Large intestine (tissue), 3 donors: ENCODE results near the gene NUB1. TPM values are rescaled to one million over a fixed set of nuclear protein-coding genes. Genes with fewer than 3 reads are reported as not detected.

Experiments used
- DNase-seq, 2 donors: peaks; one replicate each; pipeline versions ENCODE4 v3.0.0 to v3.0.0-alpha.2; 2013
- H3K27ac ChIP-seq: one replicate; pipeline ENCODE4 v1.5.1; 2013; ENCODE audit warnings: low read length
- H3K27me3 ChIP-seq: 2 replicates; pipeline ENCODE4 v1.6.1; 2013; ENCODE audit warnings: low read length; ENCODE audit not compliant: control insufficient read depth, insufficient read depth
- H3K36me3 ChIP-seq: 2 replicates; pipeline ENCODE4 v1.6.1; 2013; ENCODE audit warnings: low read length; ENCODE audit not compliant: control insufficient read depth, insufficient read depth
- H3K4me1 ChIP-seq: one replicate; pipeline ENCODE4 v1.6.1; 2013; ENCODE audit warnings: low read length; ENCODE audit not compliant: control insufficient read depth, insufficient read depth
- H3K4me3 ChIP-seq: one replicate; pipeline ENCODE4 v1.5.1; 2013; ENCODE audit warnings: low read length
- H3K9me3 ChIP-seq: one replicate; pipeline ENCODE4 v1.6.1; 2013; ENCODE audit warnings: mild to moderate bottlenecking, low read depth, low read length, moderate library complexity; ENCODE audit not compliant: control insufficient read depth
- WGBS: methylation state at CpG from one replicate; pipeline ENCODE4 v1.1.5; 2013; ENCODE audit warnings: low lambda C conversion rate; ENCODE audit not compliant: insufficient coverage; 5-methylcytosine and 5-hydroxymethylcytosine counted together
- polyA plus RNA-seq: library from polyadenylated mRNA; unstranded; fragments of 120-200 nt; gene quantifications from one replicate; pipeline ENCODE4 v1.2.1, GENCODE V29; 2013

NUB1 gene
- polyA plus RNA-seq, 1 donor = 52.5 TPM

DNA sequence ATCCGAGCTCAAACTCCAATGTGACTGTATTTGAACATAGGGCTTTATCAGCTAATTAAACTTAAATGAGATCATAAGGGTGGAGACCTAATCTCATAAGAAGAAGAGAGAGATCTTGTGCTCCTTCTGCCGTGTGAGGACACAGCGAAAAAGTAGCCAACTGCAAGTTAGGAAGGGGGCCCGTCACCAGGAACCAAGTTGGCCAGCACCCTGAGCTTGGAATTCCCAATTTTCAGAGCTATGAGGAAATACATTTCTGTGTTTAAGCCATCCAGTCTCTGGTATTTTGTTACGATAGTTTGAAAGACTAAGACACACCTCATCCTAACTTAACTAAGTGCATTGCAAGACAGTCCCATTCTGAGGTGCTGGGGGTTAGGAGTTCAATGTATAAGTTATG, 82.3 kb downstream of the NUB1 start:
- Histone ChIP-seq H3K27me3 (peaks cover 9% of the 10 kb centered on the region), H3K4me3 (no peak overlapping the region), H3K36me3 (no peaks in the 10 kb centered on the region), H3K9me3 (no peaks in the 10 kb centered on the region), H3K4me1 (no peaks in the 10 kb centered on the region), H3K27ac (no peak overlapping the region)
- no CpG with 5 or more reads among the region's 5 CpGs for WGBS
- no peak for DNase-seq

DNA sequence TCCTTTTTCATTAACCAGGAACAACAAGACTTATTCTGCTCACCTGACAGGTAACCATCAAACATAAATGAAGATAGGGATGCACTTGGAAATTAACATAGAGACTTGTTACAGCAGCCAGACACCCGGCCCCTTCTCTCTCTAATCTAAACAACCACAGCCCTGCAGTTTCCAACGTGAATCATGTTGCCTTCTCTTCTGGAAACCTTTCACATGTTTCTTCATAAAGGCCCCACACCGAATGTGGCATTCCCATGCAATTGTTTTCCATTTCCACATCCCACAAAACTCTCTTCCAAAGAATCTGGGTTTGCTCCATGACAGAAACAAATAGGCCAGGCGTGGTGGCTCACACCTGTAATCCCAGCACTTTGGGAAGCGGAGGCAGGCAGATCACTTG, 83.2 kb downstream of the NUB1 start:
- H3K36me3 ChIP-seq = no peaks in the 10 kb centered on the region
- H3K27ac ChIP-seq = no peak overlapping the region
- no peaks in the 10 kb centered on the region for H3K4me1 ChIP-seq
- H3K27me3 ChIP-seq = peaks cover 9% of the 10 kb centered on the region
- H3K9me3 ChIP-seq = no peaks in the 10 kb centered on the region
- no CpG with 5 or more reads among the region's 5 CpGs for WGBS
- DNase-seq = no peak
- no peak overlapping the region for H3K4me3 ChIP-seq

DNA sequence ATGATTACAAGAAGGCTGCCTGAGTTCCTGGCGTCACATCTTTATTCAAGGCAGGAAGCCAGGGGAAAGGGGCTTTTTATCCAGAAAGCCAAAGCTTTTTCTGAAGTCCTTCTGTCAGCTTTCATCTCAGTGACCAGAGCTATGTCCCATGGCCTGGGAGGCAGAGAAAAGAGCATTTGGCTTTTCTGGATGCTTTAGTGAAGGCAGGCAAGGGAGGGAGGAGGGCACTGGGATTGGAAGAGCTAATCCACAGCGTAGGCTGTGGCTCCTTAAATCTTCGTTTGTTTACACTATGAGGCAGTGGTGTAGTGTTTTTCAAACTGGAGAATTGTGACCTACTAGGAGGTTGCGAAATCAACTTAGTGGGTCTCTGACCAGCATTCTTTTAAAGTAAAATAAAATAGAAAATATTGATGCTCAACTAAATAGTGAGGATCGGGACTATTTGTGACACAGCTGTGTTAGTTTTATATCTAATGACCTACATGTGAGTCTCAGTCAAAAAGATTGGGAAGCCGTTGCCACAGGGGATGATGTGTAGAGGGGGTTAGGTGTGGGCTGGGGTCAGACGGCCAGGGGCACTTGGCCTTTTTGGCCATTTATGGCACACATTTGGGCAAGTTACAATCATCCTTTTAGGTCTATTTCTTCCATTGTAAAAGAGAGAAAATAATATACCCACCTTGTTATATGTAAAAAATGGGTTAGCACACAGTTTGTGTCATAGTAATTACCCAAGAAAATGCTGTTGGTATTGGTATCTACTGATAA, 84.2 kb downstream of the NUB1 start:
- no peaks in the 10 kb centered on the region for H3K9me3 ChIP-seq
- peaks cover 7% of the 10 kb centered on the region for H3K27me3 ChIP-seq
- no peaks in the 10 kb centered on the region for H3K36me3 ChIP-seq
- 86% methylated on average over 2 of the region's 7 CpGs for WGBS
- H3K27ac ChIP-seq = no peak overlapping the region
- DNase-seq = no peak
- no peak overlapping the region for H3K4me3 ChIP-seq
- no peaks in the 10 kb centered on the region for H3K4me1 ChIP-seq

DNA sequence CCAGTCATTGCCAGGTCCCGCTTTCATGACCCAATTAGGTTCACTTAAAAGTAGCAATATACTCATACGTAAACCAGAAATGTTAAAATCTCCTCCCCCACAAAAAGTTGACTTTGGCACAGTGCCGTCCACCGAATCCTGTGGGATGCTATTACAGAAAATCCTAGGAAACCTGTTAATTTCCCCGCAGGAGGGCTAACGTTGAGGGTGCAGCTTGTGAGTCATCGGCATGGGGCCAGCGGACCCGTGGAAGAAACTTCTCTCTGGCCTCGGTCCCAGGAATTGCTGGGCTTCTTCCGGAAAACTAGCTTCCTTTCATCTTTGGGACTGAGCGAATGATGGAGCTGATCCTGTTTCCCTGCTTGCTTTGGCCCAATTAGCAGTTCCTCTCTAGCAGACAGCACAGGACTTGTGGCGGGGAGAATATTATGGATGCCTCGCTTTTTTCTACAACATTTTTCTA, 84.9 kb downstream of the NUB1 start:
- WGBS = 60% methylated on average over 1 of the region's 14 CpGs
- Histone ChIP-seq H3K27me3 (peaks cover 7% of the 10 kb centered on the region), H3K4me1 (no peaks in the 10 kb centered on the region), H3K9me3 (no peaks in the 10 kb centered on the region), H3K4me3 (no peak overlapping the region), H3K27ac (no peak overlapping the region), H3K36me3 (no peaks in the 10 kb centered on the region)
- DNase-seq = no peak

DNA sequence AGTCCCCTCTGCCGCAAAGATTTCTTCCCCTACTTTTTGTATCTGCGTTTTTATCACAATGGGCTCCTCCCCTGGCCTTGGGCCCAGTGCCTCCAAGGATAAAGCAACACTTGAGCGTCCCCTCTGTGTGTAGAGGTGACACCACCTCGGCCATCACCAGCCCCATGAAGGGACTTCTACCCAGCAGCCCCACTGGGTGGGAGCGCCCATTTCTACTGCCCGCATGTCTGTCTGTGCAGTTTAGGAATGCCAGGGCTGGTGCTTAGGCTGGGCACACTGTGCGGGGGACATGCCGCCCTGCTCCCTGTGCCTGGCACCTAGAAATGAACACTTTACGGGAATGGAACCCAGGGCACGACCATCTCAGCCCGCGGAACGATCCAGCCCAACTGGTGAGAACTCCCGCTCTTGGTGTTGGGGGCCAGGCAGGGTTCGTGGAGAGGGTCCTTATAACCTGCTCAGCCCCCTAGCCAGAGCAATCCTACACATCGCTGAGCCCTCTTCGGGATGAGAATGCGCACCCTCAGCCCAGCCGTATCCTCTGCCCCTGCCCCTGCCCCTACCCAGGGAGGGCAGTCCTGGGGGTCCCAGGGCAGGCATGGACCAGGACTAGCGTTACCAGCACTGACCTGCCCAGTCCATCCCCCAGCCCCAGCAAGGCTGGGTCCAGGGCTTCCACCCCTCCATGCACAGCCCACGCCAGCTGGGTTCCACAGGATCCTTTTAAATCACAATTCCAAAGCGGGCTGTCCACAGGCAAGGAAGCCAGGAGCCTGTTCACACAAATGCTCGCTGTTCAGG, 85.5 kb downstream of the NUB1 start:
- peaks cover 7% of the 10 kb centered on the region for H3K27me3 ChIP-seq
- no peak overlapping the region for H3K27ac ChIP-seq
- H3K9me3 ChIP-seq = no peaks in the 10 kb centered on the region
- no peak for DNase-seq
- WGBS = no CpG with 5 or more reads among the region's 23 CpGs
- no peaks in the 10 kb centered on the region for H3K36me3 ChIP-seq
- no peaks in the 10 kb centered on the region for H3K4me1 ChIP-seq
- no peak overlapping the region for H3K4me3 ChIP-seq

DNA sequence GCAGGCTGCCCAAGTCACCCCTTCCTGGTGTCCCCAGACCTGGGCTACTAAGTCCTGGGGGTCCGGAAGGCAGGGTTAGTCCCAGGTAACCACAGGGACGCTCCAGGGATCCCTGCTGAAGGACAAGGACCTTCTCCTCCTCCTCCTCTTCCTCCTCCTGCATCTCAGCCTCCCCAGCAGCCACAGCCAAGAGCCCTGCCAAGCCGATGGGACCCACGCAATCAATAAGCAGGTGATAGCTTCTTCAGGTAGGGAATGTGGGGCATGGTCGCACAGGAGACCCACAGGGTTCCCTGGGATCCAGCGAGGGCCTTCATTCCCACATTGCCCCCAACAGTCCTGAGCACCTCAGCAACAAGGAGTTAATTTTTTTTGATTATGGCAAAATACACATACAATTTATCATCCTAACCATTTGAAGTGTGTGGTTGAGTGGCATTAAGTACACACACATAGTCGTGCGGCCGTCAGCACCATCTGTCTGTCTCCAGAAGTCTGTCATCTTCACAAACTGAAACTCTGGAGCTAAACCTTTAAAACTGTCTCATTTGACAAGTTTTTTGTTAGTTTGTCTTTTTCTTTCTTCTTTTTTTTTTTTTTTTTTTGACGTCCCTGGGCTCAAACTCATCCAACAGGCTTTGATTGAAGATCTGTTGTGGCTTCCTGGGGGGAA, 86.2 kb downstream of the NUB1 start:
- Histone ChIP-seq H3K27me3 (peaks cover 5% of the 10 kb centered on the region), H3K9me3 (no peaks in the 10 kb centered on the region), H3K27ac (no peak overlapping the region), H3K36me3 (no peaks in the 10 kb centered on the region), H3K4me3 (no peak overlapping the region), H3K4me1 (no peaks in the 10 kb centered on the region)
- no peak for DNase-seq
- 72% methylated on average over 2 of the region's 10 CpGs for WGBS

Other genes starting within 250 kb of the NUB1 start
- 0.07 TPM for gene GBX1, start 174.1 kb upstream of the NUB1 start, polyA plus RNA-seq
- not detected for gene ASB10, start 154.6 kb upstream of the NUB1 start, polyA plus RNA-seq
- gene H2BK1, start 131.3 kb upstream of the NUB1 start, polyA plus RNA-seq = not detected
- gene ABCF2, start 114.6 kb upstream of the NUB1 start, polyA plus RNA-seq = 19.1 TPM
- 25.1 TPM for gene CHPF2, start 109.3 kb upstream of the NUB1 start, polyA plus RNA-seq
- gene SMARCD3, start 93.1 kb upstream of the NUB1 start, polyA plus RNA-seq = 29.1 TPM
- 12.0 TPM for gene WDR86, start 68.2 kb downstream of the NUB1 start, polyA plus RNA-seq
- 0.36 TPM for gene CRYGN, start 98.3 kb downstream of the NUB1 start, polyA plus RNA-seq
- gene RHEB, start 178.1 kb downstream of the NUB1 start, polyA plus RNA-seq = 78.7 TPM